SK-N-MC (cell line): Measurements from ENCODE around the gene NUP214.

ENCODE experiments used
- EZH2 ChIP-seq: fragments of 200-600 bp; sonication (generic); IDR thresholded peaks from one replicate; pipeline ENCODE4 v1.6.1; 2017; ENCODE audit warnings: antibody characterized with exemption
- POLR2AphosphoS5 ChIP-seq: IDR thresholded peaks from 2 replicates; pipeline ENCODE4 v1.6.1; 2012; ENCODE audit warnings: mild to moderate bottlenecking, low read depth, low read length, borderline replicate concordance

- no peak for TF ChIP-seq POLR2AphosphoS5
- no peak for TF ChIP-seq EZH2
Measured at GRCh38 chr9:131153595-131153994, 28.2 kb downstream of the NUP214 start.
